Activated T-cell treated with anti-CD3 and anti-CD28 coated beads for 48 hours (primary cell): Measurements from ENCODE around the gene XRRA1.

Experiments used
- DNase-seq: peaks from one replicate; pipeline ENCODE4 v3.0.0-alpha.2; 2020; ENCODE audit warnings: low read depth

The XRRA1 gene

DNA sequence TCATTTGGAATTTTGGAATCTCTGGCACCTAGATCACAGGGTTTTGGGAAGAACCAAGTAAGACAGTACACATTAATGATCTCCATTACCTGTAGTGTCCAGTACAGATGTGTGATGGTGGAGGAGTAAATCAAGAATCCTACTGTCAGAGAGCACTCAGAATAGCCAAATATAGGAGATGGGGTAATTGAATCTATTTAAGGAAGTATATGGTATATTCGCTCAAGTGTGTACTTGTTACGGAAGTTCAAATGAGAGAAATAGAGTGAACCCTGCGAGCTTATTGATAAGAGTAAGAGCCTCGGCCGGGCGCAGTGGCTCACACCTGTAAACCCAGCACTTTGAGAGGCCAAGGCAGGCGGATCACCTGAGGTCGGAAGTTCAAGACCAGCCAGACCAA is 2.3 kb upstream of the XRRA1 start:
- no peak for DNase-seq

DNA sequence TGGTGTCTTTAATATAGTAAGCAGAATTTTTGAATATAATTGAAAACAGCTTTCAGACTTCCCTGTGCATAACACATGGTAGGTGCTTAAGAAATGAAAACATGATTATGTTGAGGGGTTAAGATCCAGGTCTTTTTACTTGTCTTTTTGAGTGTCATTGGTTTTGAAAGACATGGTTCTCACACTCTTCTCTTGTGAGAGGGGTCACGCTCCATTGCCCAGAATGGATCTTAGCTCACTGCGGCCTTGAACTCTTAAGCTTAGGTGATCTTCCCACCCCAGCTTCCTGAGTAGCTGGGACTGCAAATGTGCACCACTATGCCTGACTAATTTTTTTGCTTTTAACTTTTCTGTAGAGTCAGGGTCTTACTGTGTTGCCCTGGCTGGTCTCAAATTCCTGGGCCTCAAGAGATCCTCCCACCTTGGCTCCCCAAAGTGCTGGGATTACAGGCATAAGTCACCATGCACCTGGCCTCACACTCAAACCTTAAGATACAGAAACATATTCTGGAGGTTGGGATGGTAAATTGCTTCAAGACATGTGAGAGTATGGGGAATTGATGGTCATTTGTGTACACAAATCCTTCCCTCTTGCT is 1.6 kb upstream of the XRRA1 start:
- DNase-seq, result no peak

DNA sequence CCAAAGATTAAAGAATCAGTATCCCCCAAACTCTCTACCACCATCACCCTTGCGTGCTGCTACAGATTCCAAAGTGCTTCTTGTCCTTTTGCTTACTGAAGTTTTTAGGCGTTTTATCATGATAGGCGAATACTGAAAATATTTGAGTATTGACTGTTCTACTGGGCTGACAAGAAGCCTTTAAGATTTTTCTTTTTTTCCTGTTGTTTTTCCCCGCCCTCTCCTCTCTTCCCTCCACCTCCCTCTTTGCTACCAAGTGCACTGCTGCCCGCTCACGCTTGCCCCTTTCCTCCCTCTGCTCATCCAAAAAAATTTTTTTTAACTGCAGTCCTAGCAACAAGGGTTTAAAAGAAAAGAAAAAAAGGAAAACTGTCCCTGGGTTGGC is 854 bp upstream of the XRRA1 start:
- no peak for DNase-seq

DNA sequence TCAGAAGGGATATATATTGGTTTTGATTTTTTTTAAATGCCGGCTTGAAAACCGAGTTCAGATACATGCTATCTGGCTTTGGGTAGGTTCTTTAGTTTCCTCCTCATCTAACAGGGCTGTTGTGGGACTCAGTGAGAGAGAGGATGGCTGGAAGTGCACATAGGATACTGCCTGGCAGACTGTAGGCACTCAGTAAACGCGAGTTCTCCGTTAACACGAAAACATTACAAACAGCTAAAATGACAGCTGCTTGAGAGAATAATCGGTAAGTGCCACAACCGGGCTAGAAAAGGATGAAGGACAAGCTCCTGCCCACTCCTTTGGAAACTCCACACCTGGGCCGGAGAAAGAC is 369 bp downstream of the XRRA1 start:
- no peak for DNase-seq

DNA sequence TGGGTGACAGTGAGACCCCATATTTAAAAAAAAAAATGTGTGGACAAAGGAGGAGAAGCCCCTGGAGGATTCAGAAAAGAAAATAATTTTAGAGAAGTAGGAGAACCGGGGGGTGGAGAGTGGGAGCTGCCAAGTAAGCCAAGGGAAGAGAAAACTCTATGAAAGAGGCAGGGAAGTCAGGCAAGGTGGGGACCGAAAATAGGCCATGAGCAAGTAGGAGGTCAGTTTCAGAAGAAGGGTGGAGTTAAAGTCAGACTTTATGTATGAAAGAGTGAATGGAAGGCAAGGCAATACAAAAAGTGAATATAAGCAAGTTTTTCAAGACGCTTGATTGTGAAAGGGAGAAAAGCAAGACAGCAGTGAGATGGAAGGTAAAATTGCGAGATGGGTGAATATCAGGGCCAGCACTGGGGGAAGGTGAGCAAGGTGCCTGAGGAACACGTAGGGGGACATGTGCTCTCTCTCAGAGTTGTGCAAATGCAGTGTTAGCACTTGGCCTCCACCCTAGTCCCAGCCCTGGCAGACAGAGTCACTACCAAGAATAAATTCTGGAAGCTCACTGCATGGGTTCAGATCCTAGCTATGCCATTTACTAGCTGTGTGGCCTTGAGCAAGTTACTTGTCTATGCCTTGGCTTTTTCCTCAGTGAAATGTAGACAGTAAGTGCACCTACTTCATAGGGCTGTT is 6.7 kb downstream of the XRRA1 start:
- DNase-seq, result no peak

DNA sequence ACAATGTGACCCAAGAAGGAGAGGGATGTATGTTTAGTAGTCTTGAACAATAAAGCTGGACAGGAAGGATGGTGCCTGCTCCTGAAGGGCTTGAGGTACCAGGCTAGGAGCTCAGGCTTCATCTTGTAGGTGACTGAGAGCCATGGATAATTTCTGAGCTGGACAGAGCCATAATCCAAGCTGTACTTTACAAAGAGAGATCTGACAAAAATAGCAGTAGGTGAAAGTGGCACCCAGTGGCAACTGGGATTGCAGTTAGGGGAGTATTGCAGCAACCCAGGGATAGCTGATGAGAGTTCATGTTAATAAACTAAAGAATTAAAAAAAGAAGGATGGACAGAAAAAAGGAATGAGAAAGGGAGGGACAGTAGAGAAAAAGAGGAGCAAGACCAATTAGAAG is 7.4 kb downstream of the XRRA1 start:
- DNase-seq, result no peak

DNA sequence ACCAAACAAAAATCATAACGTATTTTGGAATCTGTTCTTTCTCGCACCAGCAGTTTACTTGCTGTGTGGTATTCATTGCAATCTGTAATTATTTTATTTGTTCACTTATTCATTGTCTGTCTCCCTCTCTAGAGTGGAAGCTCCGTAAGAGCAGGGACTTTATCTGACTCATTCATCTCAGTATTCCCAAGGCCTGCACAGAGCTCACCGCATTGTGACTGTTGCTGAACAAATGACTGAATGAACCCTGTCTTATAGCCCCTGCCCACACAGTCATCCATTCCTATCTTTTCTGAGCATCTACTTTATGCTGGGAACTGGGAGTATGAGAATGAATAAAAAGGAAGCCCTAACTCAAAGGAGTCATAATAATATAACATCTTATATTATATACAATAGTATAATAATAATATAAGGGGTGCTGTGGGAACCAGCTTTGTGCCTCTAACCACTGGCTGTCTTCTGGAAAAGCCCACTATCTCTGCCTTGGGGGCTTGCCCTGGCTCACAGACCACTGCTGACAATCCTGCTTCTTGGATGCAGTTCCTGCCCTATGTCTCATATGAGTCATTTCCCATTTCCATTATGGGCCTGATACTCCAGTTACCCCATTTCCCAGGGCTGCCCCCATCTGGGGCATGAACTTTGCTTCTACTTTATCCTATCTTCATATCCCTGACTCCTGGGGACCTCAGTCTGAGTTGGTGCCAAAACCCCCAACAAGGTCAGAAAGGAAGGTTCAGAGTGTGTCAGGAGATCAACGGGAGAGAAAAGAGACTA is 11.0 kb downstream of the XRRA1 start:
- DNase-seq, result no peak

DNA sequence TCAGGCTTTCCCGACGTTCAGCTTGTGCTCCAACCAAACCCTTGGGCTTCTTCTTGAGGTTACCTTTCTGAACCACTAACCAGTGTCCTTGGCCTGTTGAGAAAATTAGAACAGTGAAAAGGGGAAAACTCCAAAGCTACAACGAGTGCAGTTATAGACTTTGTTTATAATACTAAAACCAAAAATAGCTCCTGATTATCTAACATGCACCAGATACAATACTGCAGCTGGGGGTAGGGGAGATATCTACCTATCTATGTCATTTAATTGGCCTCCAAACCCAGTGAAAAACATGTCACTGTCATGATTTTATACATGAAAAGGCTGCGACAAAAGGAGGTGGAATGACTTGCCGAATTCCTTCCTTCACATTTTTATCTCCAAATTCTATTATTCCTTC is 11.9 kb downstream of the XRRA1 start:
- DNase-seq, result no peak

DNA sequence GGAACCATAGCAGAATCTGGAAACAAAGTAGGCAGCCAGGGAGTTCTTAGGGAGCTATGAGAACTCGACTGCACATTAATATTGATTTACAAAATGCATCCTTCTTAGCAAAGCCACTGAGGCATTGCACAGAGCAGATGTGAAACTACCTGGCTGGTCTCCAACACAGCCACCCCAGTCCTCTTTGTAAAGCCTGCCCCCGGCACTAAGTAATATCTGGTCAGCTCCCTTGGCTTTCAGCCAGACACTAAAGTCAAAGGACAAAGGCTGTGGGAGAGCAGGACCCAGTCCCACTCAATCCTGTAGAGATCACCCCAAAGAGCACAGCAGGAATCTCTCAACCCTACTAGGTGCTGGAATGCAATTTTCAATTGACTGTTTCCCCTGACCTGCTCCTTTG is 12.8 kb downstream of the XRRA1 start:
- DNase-seq, result no peak

DNA sequence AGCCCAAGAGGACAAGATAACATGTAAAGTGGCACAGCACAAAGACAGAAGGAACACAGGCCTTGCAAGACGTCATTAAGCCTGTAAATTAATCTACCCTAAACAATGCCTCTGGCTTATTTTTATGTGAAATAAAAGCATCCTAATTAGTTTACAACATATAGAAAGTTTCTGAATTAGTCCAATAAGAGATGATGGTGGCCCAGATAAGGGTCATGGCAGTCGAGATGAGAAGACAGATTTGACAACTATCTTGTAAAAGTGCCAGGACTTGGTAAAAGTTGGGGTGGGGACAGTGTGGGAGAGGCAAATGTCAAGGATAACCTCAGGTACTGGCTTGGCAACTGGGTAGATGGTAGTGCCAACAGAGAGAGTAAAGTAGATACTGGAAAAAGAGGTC is 13.6 kb downstream of the XRRA1 start:
- no peak for DNase-seq

DNA sequence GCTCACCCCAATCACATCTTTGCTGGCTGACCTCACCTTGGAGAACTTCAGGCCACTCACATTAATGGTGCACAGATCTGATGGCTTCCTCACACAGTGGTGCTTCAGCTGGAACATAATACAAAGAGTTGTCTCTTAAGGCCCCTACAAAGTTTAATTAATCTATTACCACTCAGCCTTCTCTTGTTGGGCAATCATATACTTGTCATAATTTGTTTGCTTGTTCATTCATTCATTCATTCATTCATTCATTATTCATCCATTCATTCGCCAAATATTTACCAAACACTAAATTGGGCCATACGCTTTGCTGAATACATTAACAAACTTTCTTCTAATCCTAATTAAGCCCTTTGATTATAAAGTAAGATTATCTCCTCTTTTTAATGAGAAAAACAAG is 15.1 kb downstream of the XRRA1 start:
- no peak for DNase-seq

DNA sequence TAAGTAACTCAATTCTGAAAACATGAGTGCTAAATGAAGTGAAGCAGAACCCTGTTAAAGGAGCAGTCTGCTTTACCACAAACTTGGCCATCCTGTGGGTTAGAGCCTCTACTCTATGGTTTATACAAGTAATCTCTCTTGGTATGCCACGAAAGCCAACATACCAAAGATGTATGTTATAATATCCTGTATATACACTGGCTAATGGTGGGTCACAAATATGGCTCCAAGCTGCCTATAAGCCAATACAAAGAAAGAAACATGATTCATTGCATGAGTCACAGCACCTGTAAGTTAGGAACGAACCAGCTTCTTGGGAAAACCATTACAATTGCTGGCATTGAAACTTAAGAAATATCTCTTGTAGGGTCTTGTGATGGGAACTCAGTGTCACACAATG is 16.1 kb downstream of the XRRA1 start:
- DNase-seq, result no peak

DNA sequence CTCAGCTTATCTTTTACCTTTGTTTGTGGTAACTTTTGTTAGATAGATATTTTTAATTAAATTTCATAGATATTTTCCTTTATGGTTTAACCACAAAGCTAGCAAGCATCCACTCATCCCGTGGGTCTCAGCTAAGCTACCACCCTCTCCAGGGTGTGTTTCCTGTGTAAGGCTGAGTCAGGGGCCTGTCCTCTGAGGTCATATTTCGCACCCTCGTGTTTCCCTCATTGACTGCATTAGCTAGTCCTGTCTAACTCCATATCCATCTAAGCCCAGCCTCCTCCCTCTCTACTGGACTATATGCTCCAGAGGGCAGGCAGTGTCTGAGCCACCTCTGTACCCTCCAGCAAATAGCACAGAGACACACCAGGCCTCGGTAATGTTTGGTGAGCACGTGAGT is 16.7 kb downstream of the XRRA1 start:
- DNase-seq, result no peak

DNA sequence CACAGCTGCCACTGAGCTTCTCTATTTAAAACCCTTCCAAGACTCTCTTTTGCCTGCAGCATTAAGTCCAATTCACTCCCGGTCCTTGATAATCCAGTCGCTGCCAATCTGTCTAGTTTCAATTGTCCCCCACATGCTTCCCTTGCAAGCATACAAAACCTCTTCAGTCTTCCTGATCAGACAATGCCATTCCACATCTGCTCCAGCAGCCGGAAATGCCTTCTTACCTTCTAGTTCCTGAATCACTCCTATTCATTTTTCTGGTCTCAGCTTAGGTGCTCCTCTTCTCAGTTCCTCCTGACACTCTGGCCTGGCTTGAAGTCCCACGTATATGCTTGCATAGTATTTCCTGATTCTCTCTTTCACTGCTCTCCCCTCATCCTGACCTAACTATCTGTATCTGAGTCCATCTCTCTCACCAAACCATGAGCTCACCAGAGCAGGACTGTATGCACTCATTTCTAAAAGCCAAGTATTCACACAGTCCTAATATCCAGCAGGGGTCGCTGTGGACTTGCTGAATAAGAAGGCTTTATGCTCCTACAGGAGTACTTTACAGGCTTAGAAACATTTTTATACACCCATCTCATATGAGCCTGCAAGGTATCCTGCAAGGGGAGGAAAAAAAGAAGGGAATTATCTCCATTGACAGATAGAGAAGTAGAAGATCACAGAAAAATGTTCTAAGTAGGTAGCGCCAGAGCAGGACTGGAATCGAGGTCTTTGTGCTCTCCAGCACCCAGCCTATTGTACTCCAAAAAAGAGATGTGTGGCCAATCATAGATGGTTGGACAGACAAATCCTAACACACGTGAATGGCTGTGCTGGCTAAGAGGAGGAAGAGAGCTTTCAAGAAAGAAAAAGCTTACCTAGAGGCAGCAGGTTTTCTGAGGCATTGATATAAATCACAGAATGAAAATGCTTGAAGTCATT is 19.2 kb downstream of the XRRA1 start:
- DNase-seq, result peak; percentile 35

DNA sequence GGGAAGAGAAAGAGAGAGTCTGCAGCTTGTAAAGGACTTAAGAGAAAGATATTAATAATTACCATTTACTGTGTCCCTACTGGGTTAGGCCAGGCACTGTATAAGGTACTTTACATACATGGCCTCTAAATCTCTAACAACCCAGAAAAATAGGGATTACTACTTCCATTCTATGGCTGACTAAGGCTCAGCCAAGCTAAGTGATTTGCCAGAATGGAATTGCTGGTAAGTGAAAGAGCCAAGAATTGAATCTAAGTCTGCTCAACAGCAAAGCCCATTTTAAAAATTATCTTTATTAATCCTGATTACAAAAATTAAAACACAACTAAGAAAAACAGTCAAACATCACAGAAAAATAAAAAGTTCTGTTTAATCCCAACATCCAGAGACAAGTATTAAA is 21.4 kb downstream of the XRRA1 start:
- DNase-seq, result no peak

DNA sequence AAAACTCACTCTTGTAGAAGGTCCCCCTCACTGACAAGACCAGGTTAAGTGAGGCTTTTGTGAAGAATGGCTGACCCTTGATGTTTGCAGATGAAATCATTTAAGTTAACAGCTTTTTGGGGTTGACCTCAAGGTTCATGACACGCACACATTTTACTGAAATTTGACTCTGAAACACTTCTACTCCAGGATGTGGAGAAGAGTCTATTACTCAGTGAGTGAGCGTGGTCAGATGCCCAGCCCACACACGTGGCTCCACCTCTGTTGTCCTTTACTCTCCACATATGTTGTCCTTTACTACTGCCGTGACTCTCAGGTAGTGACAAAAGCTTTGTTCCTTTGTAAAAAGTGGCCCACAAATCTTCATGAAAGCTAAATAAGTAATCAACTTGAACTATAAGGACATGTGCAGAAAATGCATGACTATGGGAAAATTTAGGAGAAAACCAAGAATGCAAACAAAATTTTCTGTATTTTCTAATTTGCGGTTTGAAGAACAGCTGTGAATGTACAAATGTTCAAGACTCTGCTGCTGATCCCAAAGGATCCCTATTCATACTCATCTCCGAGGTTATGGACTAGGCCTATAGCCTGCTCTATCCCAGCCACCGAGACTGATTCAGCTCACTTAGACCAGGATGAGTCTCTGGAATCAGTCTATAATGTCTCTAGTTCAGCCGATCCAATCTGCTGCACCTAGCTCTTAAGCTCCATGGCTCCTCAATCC is 22.4 kb downstream of the XRRA1 start:
- DNase-seq, result peak; percentile 31

DNA sequence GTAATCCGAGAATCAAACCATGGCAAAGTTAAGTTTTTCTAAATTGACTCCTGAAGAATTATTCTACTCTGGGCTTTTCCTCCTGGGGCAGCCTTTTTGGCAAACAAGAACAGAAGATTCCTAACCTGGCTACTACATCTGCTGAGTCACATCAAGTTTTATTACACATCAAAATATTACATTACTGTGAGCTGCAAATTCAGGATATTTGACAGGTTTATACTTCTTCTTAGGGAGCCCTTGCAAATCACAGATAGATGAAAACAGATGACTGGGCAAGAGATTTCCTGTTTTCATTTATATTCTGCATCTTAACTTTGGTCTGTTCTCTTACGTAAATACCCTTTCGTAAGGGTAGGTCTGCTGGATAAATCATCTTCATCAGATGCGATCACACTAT is 23.6 kb downstream of the XRRA1 start:
- DNase-seq, result no peak

DNA sequence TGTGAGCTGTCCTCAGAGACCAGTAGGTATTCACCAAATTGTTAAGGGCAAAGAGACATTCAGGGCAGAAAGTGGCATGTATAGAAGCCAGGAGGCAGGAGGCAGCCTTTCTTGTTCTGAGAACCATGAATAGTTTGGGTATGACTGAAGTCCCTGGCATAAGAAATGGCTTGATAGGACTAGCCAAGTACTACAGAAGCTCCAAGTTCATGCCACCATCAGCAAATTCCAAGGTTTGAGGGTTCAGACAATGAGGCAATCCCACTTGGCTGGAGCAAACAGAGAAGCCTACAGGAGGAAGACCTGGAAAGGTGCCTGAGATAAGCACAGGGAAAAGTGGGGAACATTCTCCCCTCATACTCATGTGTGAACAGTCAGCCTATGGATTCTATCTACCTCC is 25.8 kb downstream of the XRRA1 start:
- DNase-seq, result no peak

DNA sequence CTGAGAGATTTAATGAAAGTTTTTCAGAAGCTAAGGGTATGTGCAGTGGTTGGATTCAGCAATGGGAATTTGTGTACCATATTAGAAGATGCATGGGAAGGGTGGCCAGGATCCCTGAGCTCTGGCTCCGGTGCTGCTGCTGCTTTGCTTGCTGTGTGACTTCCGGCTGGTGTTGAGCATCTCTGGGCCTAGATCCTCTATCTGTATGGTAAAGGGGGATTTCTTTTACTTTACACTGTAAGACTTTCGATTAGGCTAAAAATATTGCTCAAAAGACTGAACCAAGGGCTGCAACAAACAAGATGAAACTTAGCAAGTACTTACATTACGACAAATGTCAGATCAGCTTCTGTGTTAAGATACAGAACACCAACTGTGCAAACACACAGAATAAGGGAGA is 39.1 kb downstream of the XRRA1 start:
- no peak for DNase-seq

DNA sequence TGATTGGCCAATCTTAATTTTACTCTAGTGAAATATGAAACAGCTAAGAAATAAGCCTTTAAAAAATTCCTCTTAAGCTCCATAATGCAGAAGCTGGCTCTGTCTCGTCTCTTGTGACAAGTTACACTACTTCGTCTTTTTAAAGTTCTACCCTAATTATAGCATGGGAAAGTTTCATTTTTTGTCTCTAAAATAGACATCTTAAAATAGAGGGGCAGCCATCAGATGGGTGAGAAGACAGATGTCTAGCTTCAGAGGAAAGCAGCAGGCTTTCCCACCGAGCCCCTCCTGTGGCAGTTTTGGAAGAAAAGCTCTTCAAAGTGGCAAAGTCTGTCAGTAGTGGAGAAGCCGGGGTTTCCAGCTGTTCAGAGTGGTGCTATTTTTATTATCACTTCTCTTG is 39.5 kb downstream of the XRRA1 start:
- DNase-seq, result no peak

DNA sequence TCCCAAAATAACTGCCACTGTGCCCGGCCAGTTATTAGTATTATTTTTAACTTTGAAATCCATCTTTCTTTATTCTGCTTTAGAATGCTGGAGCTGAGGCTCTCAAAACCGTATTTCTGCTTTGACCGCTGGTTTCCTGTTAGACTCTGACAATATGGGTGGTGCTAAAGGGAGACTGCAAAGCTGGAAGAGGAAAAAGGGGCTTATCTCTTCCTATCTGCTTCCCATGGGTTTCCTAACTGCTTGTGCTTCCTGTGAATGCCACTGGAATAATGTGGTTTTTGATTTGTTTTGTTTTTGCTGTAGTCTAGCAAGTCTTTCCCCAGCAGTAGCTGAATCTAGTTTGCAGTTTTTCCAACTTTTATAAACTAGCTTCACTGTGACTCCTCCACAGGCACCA is 43.6 kb downstream of the XRRA1 start:
- DNase-seq, result no peak

DNA sequence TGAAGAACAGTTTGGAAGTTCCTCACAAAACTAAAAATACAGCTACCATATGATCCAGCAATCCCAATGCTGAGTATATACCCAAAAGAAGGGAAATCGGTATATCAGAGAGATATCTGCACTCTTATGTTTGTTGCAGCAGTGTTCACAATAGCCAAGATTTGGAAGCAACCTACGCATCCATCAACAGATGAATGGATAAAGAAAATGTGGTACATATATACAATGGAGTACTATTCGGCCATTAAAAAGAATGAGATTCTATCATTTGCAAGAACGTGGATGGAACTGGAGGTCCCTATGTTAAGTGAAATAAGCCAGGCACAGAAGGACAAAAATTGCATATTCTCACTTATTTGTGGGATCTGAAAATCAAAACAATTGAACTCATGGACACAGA is 46.5 kb downstream of the XRRA1 start:
- no peak for DNase-seq
